H1 (cell line): Measurements from ENCODE around the gene GFRA4. TPM values are rescaled to one million over a fixed set of nuclear protein-coding genes. Genes with fewer than 3 reads are reported as not detected.

Source experiments
- CTCF ChIA-PET: fragments of 300-600 bp; sonication (Branson Sonifier 250); formaldehyde crosslinking; loops from one replicate; lab custom pipeline; 2021; ENCODE audit not compliant: partially characterized antibody; lab: Charles Lee
- POLR2A ChIA-PET: fragments of 300-600 bp; sonication (Branson Sonifier 250); formaldehyde crosslinking; loops from one replicate; lab custom pipeline; 2021; ENCODE audit warnings: inconsistent platforms; ENCODE audit not compliant: partially characterized antibody; lab: Charles Lee
- DNase-seq, 2 experiments: peaks; one replicate each; pipeline versions ENCODE4 v3.0.0 to v3.0.0-alpha.2; 2010 to 2022; ENCODE audit warnings: low spot score in 2 of 2, low read depth in 1 of 2, mixed read lengths in 1 of 2
- FAIRE-seq: peaks from 2 replicates; lab custom pipeline; 2011; peaks lifted over from hg19 to GRCh38; lab: Jason Lieb, UNC
- H2AFZ ChIP-seq: 2 replicates; pipeline ENCODE4 v1.8.1; 2012; ENCODE audit warnings: low read length, inconsistent platforms
- H2AK5ac ChIP-seq: 2 replicates; pipeline ENCODE4 v1.6.1; 2013; ENCODE audit warnings: low read depth, low read length
- H2BK120ac ChIP-seq: replicated peaks from 2 replicates; pipeline ENCODE3; 2013; ENCODE audit warnings: low read depth, low read length, inconsistent platforms
- H2BK12ac ChIP-seq: 2 replicates; pipeline ENCODE4 v1.6.1; 2013; ENCODE audit warnings: low read depth, low read length
- H2BK15ac ChIP-seq: 2 replicates; pipeline ENCODE4 v1.6.1; 2013; ENCODE audit warnings: low read length
- H2BK20ac ChIP-seq: 2 replicates; pipeline ENCODE4 v1.6.1; 2013; ENCODE audit warnings: low read length
- H2BK5ac ChIP-seq: 2 replicates; pipeline ENCODE4 v1.6.1; 2013; ENCODE audit warnings: low read depth, low read length
- H3K14ac ChIP-seq: 2 replicates; pipeline ENCODE4 v1.6.1; 2013; ENCODE audit warnings: inconsistent platforms; ENCODE audit not compliant: insufficient read length
- H3K18ac ChIP-seq: 2 replicates; pipeline ENCODE4 v1.6.1; 2013; ENCODE audit warnings: low read length; ENCODE audit errors: extremely low read depth
- H3K23ac ChIP-seq: 2 replicates; pipeline ENCODE4 v1.6.1; 2013; ENCODE audit warnings: inconsistent platforms; ENCODE audit not compliant: insufficient read length
- H3K23me2 ChIP-seq: 2 replicates; pipeline ENCODE4 v1.6.1; 2013; ENCODE audit warnings: low read depth, low read length
- H3K27ac ChIP-seq: 2 replicates; pipeline ENCODE4 v1.6.1; 2011; ENCODE audit warnings: low read depth, low read length, inconsistent platforms
- H3K27me3 ChIP-seq, 4 experiments: replicated peaks in 1 of 4; 1 replicate in 1 of 4; 2 replicates in 3 of 4; pipeline versions ENCODE4 v1.6.1 to v1.8.1; 2011 to 2013; ENCODE audit warnings: low read length in 3 of 4, mild to moderate bottlenecking in 3 of 4, inconsistent platforms in 2 of 4, mixed read lengths in 2 of 4, moderate library complexity in 1 of 4; ENCODE audit not compliant: control insufficient read depth in 3 of 4, insufficient read depth in 3 of 4; ENCODE audit errors: extremely low read depth in 1 of 4
- H3K36me3 ChIP-seq, 4 experiments: 2 replicates each; pipeline versions ENCODE4 v1.6.1 to v1.8.1; 2011 to 2013; ENCODE audit warnings: mild to moderate bottlenecking in 4 of 4, low read length in 3 of 4, moderate library complexity in 2 of 4, control low read depth in 1 of 4, inconsistent platforms in 1 of 4; ENCODE audit not compliant: insufficient read depth in 4 of 4, control insufficient read depth in 2 of 4
- H3K4ac ChIP-seq: replicated peaks from 2 replicates; pipeline ENCODE3; 2013; ENCODE audit warnings: low read length, low read depth, mixed read lengths, inconsistent platforms; ENCODE audit not compliant: insufficient read length
- H3K4me1 ChIP-seq, 4 experiments: replicated peaks in 1 of 4; 1 replicate in 1 of 4; 2 replicates in 3 of 4; pipeline versions ENCODE4 v1.6.1 to v1.8.1; 2011 to 2013; ENCODE audit warnings: low read length in 3 of 4, inconsistent platforms in 2 of 4, mixed read lengths in 1 of 4; ENCODE audit not compliant: insufficient read depth in 4 of 4, control insufficient read depth in 3 of 4
- H3K4me2 ChIP-seq, 2 experiments: 2 replicates each; pipeline versions ENCODE4 v1.6.1 to v1.8.1; 2011 to 2013; ENCODE audit warnings: low read depth in 2 of 2, low read length in 2 of 2, control low read depth in 1 of 2, inconsistent platforms in 1 of 2, mild to moderate bottlenecking in 1 of 2; ENCODE audit not compliant: insufficient read depth in 1 of 2
- H3K4me3 ChIP-seq, 4 experiments: fragments of 200-600, 300-600 bp in 1 of 4; sonication (generic), shearing (Covaris generic), sonication (Bioruptor Twin) in 1 of 4; 2 replicates each; pipeline versions ENCODE4 v1.5.1 to v1.8.1; 2011 to 2016; ENCODE audit warnings: low read length in 4 of 4, low read depth in 3 of 4, control low read depth in 2 of 4, inconsistent platforms in 2 of 4, mild to moderate bottlenecking in 2 of 4, mixed read lengths in 1 of 4, moderate library complexity in 1 of 4; ENCODE audit not compliant: insufficient read depth in 2 of 4; ENCODE audit errors: extremely low read depth in 1 of 4
- H3K56ac ChIP-seq: replicated peaks from 2 replicates; pipeline ENCODE3; 2013; ENCODE audit warnings: low read depth, mild to moderate bottlenecking, mixed read lengths, low read length, inconsistent platforms; ENCODE audit not compliant: insufficient read length
- H3K79me1 ChIP-seq: 2 replicates; pipeline ENCODE4 v1.6.1; 2013; ENCODE audit warnings: low read depth, low read length, control low read depth
- H3K79me2 ChIP-seq, 2 experiments: 2 replicates each; pipeline versions ENCODE4 v1.6.1 to v1.8.1; 2012 to 2013; ENCODE audit warnings: low read length in 2 of 2, mild to moderate bottlenecking in 2 of 2, inconsistent platforms in 1 of 2; ENCODE audit not compliant: insufficient read depth in 2 of 2, control insufficient read depth in 1 of 2
- H3K9ac ChIP-seq, 4 experiments: replicated peaks in 1 of 4; 1 replicate in 1 of 4; 2 replicates in 3 of 4; pipeline versions ENCODE4 v1.6.1 to v1.8.1; 2011 to 2013; ENCODE audit warnings: low read depth in 3 of 4, low read length in 3 of 4, control low read depth in 2 of 4, mild to moderate bottlenecking in 2 of 4, moderate library complexity in 2 of 4, inconsistent platforms in 1 of 4; ENCODE audit errors: extremely low read depth in 1 of 4
- H3K9me3 ChIP-seq, 2 experiments: 2 replicates each; pipeline versions ENCODE4 v1.6.1 to v1.8.1; 2012 to 2013; ENCODE audit warnings: mild to moderate bottlenecking in 2 of 2, moderate library complexity in 2 of 2, control low read depth in 1 of 2, inconsistent platforms in 1 of 2, low read depth in 1 of 2, low read length in 1 of 2, mixed read lengths in 1 of 2; ENCODE audit not compliant: insufficient read depth in 2 of 2
- H4K20me1 ChIP-seq, 2 experiments: replicated peaks in 1 of 2; 2 replicates each; pipeline versions ENCODE3 to v1.8.1; 2011 to 2013; ENCODE audit warnings: inconsistent platforms in 2 of 2, low read length in 2 of 2, mild to moderate bottlenecking in 1 of 2; ENCODE audit not compliant: insufficient read depth in 2 of 2, control insufficient read depth in 1 of 2
- H4K5ac ChIP-seq: 2 replicates; pipeline ENCODE4 v1.6.1; 2013; ENCODE audit warnings: low read length, low read depth, mixed read lengths, inconsistent platforms; ENCODE audit not compliant: insufficient read length
- H4K8ac ChIP-seq: 2 replicates; pipeline ENCODE4 v1.8.0; 2013; ENCODE audit warnings: mild to moderate bottlenecking, moderate library complexity, low read length, inconsistent platforms; ENCODE audit not compliant: insufficient read depth; ENCODE audit errors: extremely low read depth
- H4K91ac ChIP-seq: replicated peaks from 2 replicates; pipeline ENCODE3; 2013; ENCODE audit warnings: low read length, mixed read lengths, inconsistent platforms; ENCODE audit not compliant: insufficient read length
- SUZ12 ChIP-seq: fragments of 200-600 bp; sonication (generic); IDR thresholded peaks from 2 replicates; pipeline ENCODE4 v1.6.1; 2012; ENCODE audit warnings: mild to moderate bottlenecking, inconsistent platforms, low read length, moderate library complexity, mixed read lengths
- TAF1 ChIP-seq: IDR thresholded peaks from 2 replicates; pipeline ENCODE4 v1.6.1; 2011; ENCODE audit warnings: mild to moderate bottlenecking, low read depth, low read length
- TBP ChIP-seq: IDR thresholded peaks from 2 replicates; pipeline ENCODE4 v1.6.1; 2011; ENCODE audit warnings: low read depth, low read length, improper control_type of control experiment
- WGBS, 2 experiments: shearing (Covaris generic) in 1 of 2; methylation state at CpG; one replicate each; pipeline versions ENCODE4 v1.1.6 to v1.1.7; 2013 to 2015; ENCODE audit warnings: low lambda C conversion rate in 2 of 2, mixed read lengths in 2 of 2, inconsistent platforms in 1 of 2, low coverage in 1 of 2, missing lambda C conversion rate in 1 of 2; ENCODE audit not compliant: insufficient replicate concordance in 2 of 2, insufficient coverage in 1 of 2, insufficient read length in 1 of 2; ENCODE audit errors: extremely low coverage in 1 of 2, missing lambda C conversion rate in 1 of 2; 5-methylcytosine and 5-hydroxymethylcytosine counted together
- polyA plus RNA-seq, 7 experiments: library from polyadenylated mRNA; depleted of rRNA in 3 of 7; stranded (reverse) in 5 of 7; unstranded in 2 of 7; fragments of >200 nt in 5 of 7; fragments of 200-250 nt in 2 of 7; gene quantifications; 1 replicate in 5 of 7; 2 replicates in 1 of 7; 4 replicates in 1 of 7; pipeline versions ENCODE4 v1.2.1 to v1.2.3, GENCODE V29; 2011 to 2013; ENCODE audit warnings: missing spikeins in 2 of 7, mixed read lengths in 2 of 7
- total RNA-seq: library from RNA; stranded (reverse); fragmentation: NEBNext Ultra II Directional; extraction: Animal tissue kit (Norgen Biotek cat#: 25700); gene quantifications from 2 replicates; pipeline ENCODE4 v1.2.1, GENCODE V29; 2021

GFRA4 gene
- total and polyA plus RNA-seq, 2 of the 8 experiments (the other 6 are each of a cell fraction or from before 2014, with no cell fraction given), result 0.05 TPM; not detected in 1

DNA sequence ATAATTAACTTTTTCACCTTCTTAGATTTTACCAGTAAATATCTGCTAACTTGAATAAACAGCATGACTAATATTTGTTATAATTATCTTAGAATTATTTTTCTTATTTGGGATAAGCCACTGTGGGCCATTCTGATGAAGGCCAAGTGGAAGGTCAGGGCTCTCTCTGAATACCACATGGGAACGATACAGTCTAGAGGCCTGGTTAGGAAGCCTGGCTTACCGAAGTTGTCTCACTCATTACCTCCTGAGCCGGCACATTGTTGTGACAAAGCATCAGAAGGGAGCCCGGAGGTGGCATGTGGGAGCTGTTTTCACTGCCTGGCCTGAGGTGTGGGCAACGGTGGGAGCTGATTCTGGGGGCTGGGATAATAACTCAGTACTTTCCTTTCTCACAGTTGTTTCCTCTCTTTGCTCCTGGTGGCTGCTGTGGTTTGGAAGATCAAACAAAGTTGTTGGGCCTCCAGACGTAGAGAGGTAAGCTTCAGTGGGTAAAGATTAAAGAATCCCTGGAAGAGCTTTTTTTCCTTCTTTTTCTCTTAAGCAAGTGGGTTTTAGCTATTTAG lies 29.2 kb downstream of the GFRA4 start:
- no peak overlapping the region for H2BK5ac ChIP-seq
- no peak overlapping the region for H2AK5ac ChIP-seq
- H3K18ac ChIP-seq, result no peak overlapping the region
- no peak overlapping the region for H2BK20ac ChIP-seq
- no peak overlapping the region for H3K9ac ChIP-seq
- H2AFZ ChIP-seq, result no peak overlapping the region
- no peaks in the 10 kb centered on the region for H3K79me2 ChIP-seq
- H2BK120ac ChIP-seq, result no peak overlapping the region
- H3K4me1 ChIP-seq, result peaks cover 0 to 6% (median 0%) of the 10 kb centered on the region in 4 experiments; a peak in 2 of 7 replicates
- no peak overlapping the region for H3K56ac ChIP-seq
- H3K4me2 ChIP-seq, result no peak overlapping the region
- no peaks in the 10 kb centered on the region for H3K9me3 ChIP-seq
- no peak overlapping the region for H4K5ac ChIP-seq
- H3K27me3 ChIP-seq, result no peaks in the 10 kb centered on the region
- H4K8ac ChIP-seq, result no peak overlapping the region
- H3K4ac ChIP-seq, result no peak overlapping the region
- FAIRE-seq (no peak), DNase-seq (no peak)
- H4K20me1 ChIP-seq, result no peaks in the 10 kb centered on the region
- WGBS, 2 experiments, result 87% methylated on average over 6 of the region's 6 CpGs; no CpG with 5 or more reads in 1 of the 2 experiments
- no peak overlapping the region for H3K27ac ChIP-seq
- H2BK12ac ChIP-seq, result no peak overlapping the region
- H3K79me1 ChIP-seq, result no peaks in the 10 kb centered on the region
- ChIA-PET CTCF (interaction anchor here (0.6 to 1.4 kb wide), 7 partner anchors 16 to 252 kb away, joined by 3 to 5 read pairs (median 4); no protein-coding TSS in a partner anchor), POLR2A (no interaction called here)
- no peak overlapping the region for H4K91ac ChIP-seq
- H3K23me2 ChIP-seq, result no peaks in the 10 kb centered on the region
- no peak overlapping the region for H2BK15ac ChIP-seq
- H3K23ac ChIP-seq, result no peak overlapping the region
- H3K4me3 ChIP-seq, result no peak overlapping the region
- H3K36me3 ChIP-seq, result no peaks in the 10 kb centered on the region
- no peak overlapping the region for H3K14ac ChIP-seq
- TF ChIP-seq TAF1, result no peak
- no peak for TF ChIP-seq TBP
- TF ChIP-seq SUZ12, result no peak
